CD8-positive, alpha-beta memory T cell (primary cell): Measurements from ENCODE around the gene CTNNA3. TPM values are rescaled to one million over a fixed set of nuclear protein-coding genes. Genes with fewer than 3 reads are reported as not detected.

Experiments
- CTCF ChIA-PET: fragments of 350-600 bp; sonication (Branson Sonifier 250); formaldehyde crosslinking; loops from one replicate; lab custom pipeline; 2021; ENCODE audit warnings: antibody characterized with exemption; lab: Charles Lee
- POLR2A ChIA-PET: fragments of 350-600 bp; sonication (Branson Sonifier 250); formaldehyde crosslinking; loops from one replicate; lab custom pipeline; 2021; ENCODE audit warnings: antibody characterized with exemption; lab: Charles Lee
- DNase-seq, 5 donors: peaks; one replicate each; pipeline versions ENCODE4 v3.0.0 to v3.0.0-alpha.2; 2020 to 2022; ENCODE audit warnings: mixed read lengths in 1 of 5
- H3K27ac ChIP-seq: one replicate; pipeline ENCODE4 v1.7.0; 2013; ENCODE audit warnings: low read depth, mild to moderate bottlenecking, low read length, moderate library complexity
- H3K27me3 ChIP-seq: 2 replicates; pipeline ENCODE4 v1.7.0; 2013; ENCODE audit warnings: low read length, mild to moderate bottlenecking; ENCODE audit not compliant: insufficient read depth, poor library complexity, severe bottlenecking
- H3K36me3 ChIP-seq: 2 replicates; pipeline ENCODE4 v1.7.0; 2013; ENCODE audit warnings: mild to moderate bottlenecking, low read length, moderate library complexity; ENCODE audit not compliant: insufficient read depth
- H3K4me1 ChIP-seq: 2 replicates; pipeline ENCODE4 v1.7.0; 2013; ENCODE audit warnings: mild to moderate bottlenecking, low read length, moderate library complexity; ENCODE audit not compliant: insufficient read depth
- H3K4me3 ChIP-seq: 2 replicates; pipeline ENCODE4 v1.7.0; 2013; ENCODE audit warnings: mild to moderate bottlenecking, low read length
- H3K9me3 ChIP-seq: 2 replicates; pipeline ENCODE4 v1.7.0; 2013; ENCODE audit warnings: mild to moderate bottlenecking, low read length
- H3K27ac Mint-ChIP-seq, 8 donors: one replicate each; pipeline ENCODE4 v1.8.0; 2020 to 2021; ENCODE audit warnings: mixed read lengths in 8 of 8, mild to moderate bottlenecking in 6 of 8, inconsistent platforms in 3 of 8, moderate library complexity in 3 of 8
- H3K27me3 Mint-ChIP-seq, 2 donors: one replicate each; pipeline ENCODE4 v1.8.0; 2020 to 2021; ENCODE audit warnings: mixed read lengths in 2 of 2, mild to moderate bottlenecking in 1 of 2, moderate library complexity in 1 of 2
- H3K36me3 Mint-ChIP-seq, 3 donors: one replicate each; pipeline ENCODE4 v1.8.0; 2020 to 2021; ENCODE audit warnings: mixed read lengths in 3 of 3, inconsistent platforms in 1 of 3, mild to moderate bottlenecking in 1 of 3
- H3K4me1 Mint-ChIP-seq, 3 donors: one replicate each; pipeline ENCODE4 v1.8.0; 2020 to 2021; ENCODE audit warnings: mixed read lengths in 3 of 3, inconsistent platforms in 1 of 3, mild to moderate bottlenecking in 1 of 3
- H3K4me3 Mint-ChIP-seq, 7 donors: one replicate each; pipeline ENCODE4 v1.8.0; 2020 to 2021; ENCODE audit warnings: mixed read lengths in 7 of 7, mild to moderate bottlenecking in 6 of 7, moderate library complexity in 4 of 7, inconsistent platforms in 2 of 7
- H3K9me3 Mint-ChIP-seq, 5 donors: one replicate each; pipeline ENCODE4 v1.8.0; 2020 to 2022; ENCODE audit warnings: mixed read lengths in 5 of 5, mild to moderate bottlenecking in 3 of 5, moderate library complexity in 2 of 5, inconsistent platforms in 1 of 5
- polyA plus RNA-seq: library from polyadenylated mRNA; unstranded; fragments of 300-500 nt; fragmentation: Illumina TruSeq; gene quantifications from one replicate; pipeline ENCODE4 v1.2.3, GENCODE V29; 2021
- total RNA-seq, 2 experiments: library from RNA; stranded (reverse); gene quantifications; one replicate each; pipeline ENCODE4 v1.2.3, GENCODE V29; 2021

The CTNNA3 gene
- total and polyA plus RNA-seq, 3 experiments from 2014 or later, result 0.92 TPM; not detected in 2

GRCh38 chr10:66575251-66575855 is 1120.6 kb downstream of the CTNNA3 start:
- ChIA-PET CTCF (no interaction called here), POLR2A (no interaction called here)
- Mint-ChIP-seq H3K4me3 (no peak overlapping the region), H3K9me3 (peaks cover 0 to 33% (median 10%) of the 10 kb centered on the region in 5 donors), H3K27me3 (no peaks in the 10 kb centered on the region), H3K4me1 (no peaks in the 10 kb centered on the region), H3K27ac (no peak overlapping the region), H3K36me3 (no peaks in the 10 kb centered on the region)
- no peaks in the 10 kb centered on the region for H3K27me3 ChIP-seq
- H3K4me3 ChIP-seq, result no peak overlapping the region
- no peaks in the 10 kb centered on the region for H3K36me3 ChIP-seq
- H3K9me3 ChIP-seq, result no peaks in the 10 kb centered on the region
- DNase-seq, result no peak
- H3K27ac ChIP-seq, result no peak overlapping the region
- H3K4me1 ChIP-seq, result no peaks in the 10 kb centered on the region

DNA sequence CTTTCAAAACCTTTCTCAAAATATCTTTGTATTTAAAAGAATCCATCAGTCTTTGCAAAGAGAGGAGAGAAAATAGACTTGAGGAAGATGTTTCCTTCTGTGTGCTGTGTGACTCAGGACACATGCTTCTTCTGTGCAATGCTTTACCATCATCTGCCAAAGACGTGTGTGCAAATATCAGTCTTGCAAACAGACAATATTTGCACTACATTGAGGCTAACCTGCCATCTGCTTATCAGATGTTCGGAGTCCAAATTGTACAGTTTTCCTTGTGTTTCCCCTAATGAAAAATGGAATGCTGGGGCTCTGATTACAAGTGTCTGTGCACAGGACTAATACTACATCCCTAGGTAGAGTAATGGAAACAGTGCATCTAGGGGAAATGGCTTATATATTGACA is 1123.3 kb downstream of the CTNNA3 start:
- H3K4me1 ChIP-seq, result no peaks in the 10 kb centered on the region
- DNase-seq, result no peak
- no peaks in the 10 kb centered on the region for H3K27me3 ChIP-seq
- no peaks in the 10 kb centered on the region for H3K36me3 ChIP-seq
- no peak overlapping the region for H3K27ac ChIP-seq
- Mint-ChIP-seq H3K27ac (no peak overlapping the region), H3K36me3 (no peaks in the 10 kb centered on the region), H3K9me3 (peaks cover 0 to 28% (median 6%) of the 10 kb centered on the region in 5 donors), H3K27me3 (no peaks in the 10 kb centered on the region), H3K4me1 (no peaks in the 10 kb centered on the region), H3K4me3 (no peak overlapping the region)
- H3K4me3 ChIP-seq, result no peak overlapping the region
- CTCF ChIA-PET, result no interaction called here
- POLR2A ChIA-PET, result no interaction called here
- H3K9me3 ChIP-seq, result no peaks in the 10 kb centered on the region

DNA sequence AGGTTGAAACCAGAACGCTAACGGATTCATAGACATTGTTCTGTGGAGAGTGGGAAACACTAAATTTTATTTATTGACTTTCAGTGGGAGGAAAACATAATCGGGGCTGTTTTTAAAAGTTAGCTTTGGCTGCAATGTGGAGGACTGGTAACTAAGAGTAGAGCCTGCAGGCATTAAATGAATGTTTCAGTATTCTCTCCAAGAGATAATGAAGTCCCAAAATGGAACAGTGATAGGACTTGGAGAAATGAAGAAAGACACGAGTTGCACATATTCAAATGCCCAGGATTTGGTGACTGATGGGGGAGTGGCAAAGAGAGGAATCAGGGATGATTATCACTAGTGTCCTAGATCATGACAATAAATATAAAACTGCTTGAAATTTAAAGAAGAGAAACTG is 1130.0 kb downstream of the CTNNA3 start:
- no peak for DNase-seq
- Mint-ChIP-seq H3K4me3 (no peak overlapping the region), H3K27ac (no peak overlapping the region), H3K9me3 (peaks cover 0 to 28% (median 4%) of the 10 kb centered on the region in 5 donors), H3K36me3 (no peaks in the 10 kb centered on the region), H3K27me3 (no peaks in the 10 kb centered on the region), H3K4me1 (no peaks in the 10 kb centered on the region)
- Histone ChIP-seq H3K27me3 (no peaks in the 10 kb centered on the region), H3K4me1 (no peaks in the 10 kb centered on the region), H3K9me3 (no peaks in the 10 kb centered on the region), H3K27ac (no peak overlapping the region), H3K36me3 (no peaks in the 10 kb centered on the region), H3K4me3 (no peak overlapping the region)
- ChIA-PET CTCF (no interaction called here), POLR2A (no interaction called here)

DNA sequence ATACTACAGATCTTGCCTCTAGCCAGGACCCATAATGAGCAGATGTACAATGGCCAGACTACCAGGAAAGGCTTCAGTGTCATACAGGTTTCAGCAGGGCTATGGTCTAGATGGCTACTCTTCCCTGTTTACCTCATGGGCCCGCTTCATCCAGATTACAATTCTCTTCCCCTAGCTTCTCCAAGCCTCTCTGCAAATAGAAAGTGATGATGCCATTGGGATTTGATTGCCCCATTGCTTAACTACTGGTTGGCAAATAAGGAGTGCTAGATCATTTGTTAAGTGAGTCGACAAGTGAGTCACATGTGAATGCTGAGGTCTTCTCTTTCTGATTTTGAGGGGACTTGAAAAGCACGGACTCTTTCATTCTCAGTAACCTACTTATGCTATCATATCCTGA is 1131.7 kb downstream of the CTNNA3 start:
- no peak overlapping the region for H3K27ac Mint-ChIP-seq
- no peaks in the 10 kb centered on the region for H3K4me1 Mint-ChIP-seq
- ChIA-PET CTCF (no interaction called here), POLR2A (no interaction called here)
- H3K9me3 Mint-ChIP-seq, result peaks cover 5 to 25% (median 10%) of the 10 kb centered on the region in 5 donors
- Histone ChIP-seq H3K27ac (no peak overlapping the region), H3K27me3 (no peaks in the 10 kb centered on the region), H3K4me3 (no peak overlapping the region), H3K4me1 (no peaks in the 10 kb centered on the region), H3K9me3 (no peaks in the 10 kb centered on the region), H3K36me3 (no peaks in the 10 kb centered on the region)
- H3K27me3 Mint-ChIP-seq, result no peaks in the 10 kb centered on the region
- H3K4me3 Mint-ChIP-seq, result no peak overlapping the region
- DNase-seq, result no peak
- no peaks in the 10 kb centered on the region for H3K36me3 Mint-ChIP-seq

- Histone ChIP-seq H3K9me3 (no peaks in the 10 kb centered on the region), H3K27me3 (no peaks in the 10 kb centered on the region), H3K4me1 (no peaks in the 10 kb centered on the region), H3K4me3 (no peak overlapping the region), H3K36me3 (no peaks in the 10 kb centered on the region), H3K27ac (no peak overlapping the region)
- Mint-ChIP-seq H3K27me3 (no peaks in the 10 kb centered on the region), H3K4me1 (no peaks in the 10 kb centered on the region), H3K9me3 (peaks cover 2 to 16% (median 13%) of the 10 kb centered on the region in 5 donors), H3K27ac (no peak overlapping the region), H3K4me3 (no peak overlapping the region), H3K36me3 (no peaks in the 10 kb centered on the region)
- DNase-seq, result no peak
- ChIA-PET POLR2A (no interaction called here), CTCF (no interaction called here)
These were observed 1140.9 kb downstream of the CTNNA3 start for GRCh38 chr10:66555061-66555460.

DNA sequence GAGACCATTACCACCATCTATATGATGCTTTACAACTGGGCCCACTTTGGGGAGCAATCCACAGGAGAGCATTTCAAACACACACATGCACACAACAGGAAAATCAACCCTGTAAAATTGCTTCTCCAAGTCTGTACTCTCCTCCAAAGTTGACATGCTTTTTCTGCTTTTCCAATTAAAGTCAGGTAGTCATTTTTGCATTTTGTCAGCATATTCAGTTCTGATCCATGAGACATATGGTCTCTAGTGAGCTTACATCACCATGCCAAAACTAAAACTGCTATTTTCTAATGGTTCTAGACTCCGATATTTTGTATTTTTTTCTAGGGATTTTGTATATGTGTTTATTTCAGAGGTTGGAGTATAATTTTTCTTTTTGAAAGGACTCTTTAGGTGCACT is 1143.7 kb downstream of the CTNNA3 start:
- DNase-seq, result no peak

GRCh38 chr10:66550351-66550750 is 1145.6 kb downstream of the CTNNA3 start:
- ChIA-PET POLR2A (no interaction called here), CTCF (no interaction called here)
- Mint-ChIP-seq H3K9me3 (peaks cover 3 to 10% (median 7%) of the 10 kb centered on the region in 5 donors), H3K27me3 (no peaks in the 10 kb centered on the region), H3K4me3 (no peak overlapping the region), H3K4me1 (no peaks in the 10 kb centered on the region), H3K36me3 (no peaks in the 10 kb centered on the region), H3K27ac (no peak overlapping the region)
- no peak overlapping the region for H3K4me3 ChIP-seq
- no peak for DNase-seq
- H3K36me3 ChIP-seq, result no peaks in the 10 kb centered on the region
- H3K27me3 ChIP-seq, result no peaks in the 10 kb centered on the region
- no peaks in the 10 kb centered on the region for H3K4me1 ChIP-seq
- H3K27ac ChIP-seq, result no peak overlapping the region
- no peaks in the 10 kb centered on the region for H3K9me3 ChIP-seq

More for the DNA sequence above, 1143.7 kb downstream of the CTNNA3 start:
- Mint-ChIP-seq H3K9me3 (peaks cover 3 to 13% (median 12%) of the 10 kb centered on the region in 5 donors), H3K4me3 (no peak overlapping the region), H3K27ac (no peak overlapping the region), H3K27me3 (no peaks in the 10 kb centered on the region), H3K4me1 (no peaks in the 10 kb centered on the region), H3K36me3 (no peaks in the 10 kb centered on the region)
- POLR2A ChIA-PET, result no interaction called here
- CTCF ChIA-PET, result interaction anchor here (0.7 kb wide), 1 partner anchor 41 kb away, joined by 3 read pairs; no protein-coding TSS in a partner anchor
- Histone ChIP-seq H3K4me1 (no peaks in the 10 kb centered on the region), H3K27ac (no peak overlapping the region), H3K4me3 (no peak overlapping the region), H3K27me3 (no peaks in the 10 kb centered on the region), H3K9me3 (no peaks in the 10 kb centered on the region), H3K36me3 (no peaks in the 10 kb centered on the region)

DNA sequence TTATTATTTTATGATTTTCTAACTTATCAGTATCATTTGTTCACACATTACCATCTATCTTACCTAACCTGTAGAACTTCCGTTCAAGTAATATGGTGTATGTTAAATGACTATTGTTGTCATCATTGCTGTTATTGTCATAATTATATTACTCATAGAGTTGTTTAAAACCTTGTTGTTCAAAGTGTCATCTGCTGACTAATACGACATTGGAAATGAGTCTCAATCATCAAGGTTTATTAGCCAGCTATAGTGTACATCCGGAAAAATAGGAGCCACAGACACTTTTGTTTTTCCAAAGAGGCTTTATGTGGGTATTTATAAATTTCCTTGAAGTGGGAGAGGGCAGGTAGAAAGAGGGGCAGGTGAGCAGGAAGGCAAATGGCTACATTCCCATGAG is 1157.1 kb downstream of the CTNNA3 start:
- ChIA-PET POLR2A (no interaction called here), CTCF (no interaction called here)
- Histone ChIP-seq H3K4me3 (no peak overlapping the region), H3K27me3 (no peaks in the 10 kb centered on the region), H3K9me3 (no peaks in the 10 kb centered on the region), H3K27ac (no peak overlapping the region), H3K36me3 (no peaks in the 10 kb centered on the region), H3K4me1 (no peaks in the 10 kb centered on the region)
- H3K4me3 Mint-ChIP-seq, result no peak overlapping the region
- no peaks in the 10 kb centered on the region for H3K4me1 Mint-ChIP-seq
- no peaks in the 10 kb centered on the region for H3K27me3 Mint-ChIP-seq
- no peak overlapping the region for H3K27ac Mint-ChIP-seq
- H3K9me3 Mint-ChIP-seq, result peaks cover 4 to 13% (median 7%) of the 10 kb centered on the region in 5 donors
- H3K36me3 Mint-ChIP-seq, result no peaks in the 10 kb centered on the region
- no peak for DNase-seq
